Activated CD4-positive, alpha-beta T cell treated with anti-CD3 and anti-CD28 coated beads, Interleukin-2, amount 50 U/mL, for 16 hours (primary cell): ENCODE data around the gene ELL2.
A peak's percentile ranks its signal among the peaks of the same experiment; 100 is the strongest.
"Not testable (repeated sequence)": the region's sequence is repeated elsewhere in the genome, so short reads cannot be mapped to it uniquely, and the experiment has no call there.

Experiments used
- DNase-seq: peaks from one replicate; pipeline ENCODE4 v3.0.0-alpha.2; 2020

ELL2 gene

DNA sequence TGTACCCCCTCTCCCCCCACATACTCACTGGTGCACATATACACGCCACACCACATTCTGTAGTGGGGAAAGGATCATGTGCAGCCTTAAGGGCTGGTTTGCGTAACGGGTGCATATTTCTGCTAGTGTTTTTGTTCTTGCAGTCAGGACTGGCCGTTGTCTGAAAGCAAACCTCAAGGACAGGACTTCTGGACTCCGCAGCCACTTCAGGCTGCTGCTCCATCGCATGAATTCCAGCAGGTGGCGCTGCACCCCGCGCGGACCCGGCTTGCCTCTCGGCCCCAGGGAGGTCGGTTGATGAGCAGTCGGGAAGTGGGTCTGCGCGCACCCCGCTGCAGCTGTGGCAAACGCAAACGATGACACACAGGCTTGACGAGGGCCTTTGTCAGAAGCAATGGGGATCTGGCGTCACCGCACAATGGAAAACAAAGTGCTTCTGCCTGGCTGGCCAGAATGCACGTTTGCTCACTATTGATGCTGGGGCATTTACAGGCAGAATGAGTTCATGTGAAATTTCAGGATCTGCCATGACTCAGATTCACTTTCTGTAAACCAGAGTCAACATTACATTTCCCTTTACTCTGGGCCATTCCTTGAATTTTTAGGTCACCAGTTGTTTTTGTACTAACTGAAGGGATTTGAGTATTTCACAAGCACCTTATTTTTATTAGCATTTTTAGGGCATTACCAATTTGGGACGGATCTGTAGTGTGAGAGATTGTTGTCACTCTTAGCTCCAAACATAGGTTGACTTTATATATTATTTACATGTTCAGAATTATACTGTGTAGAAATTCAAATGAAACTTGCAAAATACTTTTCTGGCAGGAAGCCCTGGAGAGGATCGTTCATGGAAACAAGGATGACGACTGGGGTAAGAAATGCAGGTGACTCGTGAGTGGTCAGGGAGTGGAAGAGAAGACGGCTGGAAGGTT lies 102.7 kb downstream of the ELL2 start:
- peak; percentile 95 for DNase-seq

DNA sequence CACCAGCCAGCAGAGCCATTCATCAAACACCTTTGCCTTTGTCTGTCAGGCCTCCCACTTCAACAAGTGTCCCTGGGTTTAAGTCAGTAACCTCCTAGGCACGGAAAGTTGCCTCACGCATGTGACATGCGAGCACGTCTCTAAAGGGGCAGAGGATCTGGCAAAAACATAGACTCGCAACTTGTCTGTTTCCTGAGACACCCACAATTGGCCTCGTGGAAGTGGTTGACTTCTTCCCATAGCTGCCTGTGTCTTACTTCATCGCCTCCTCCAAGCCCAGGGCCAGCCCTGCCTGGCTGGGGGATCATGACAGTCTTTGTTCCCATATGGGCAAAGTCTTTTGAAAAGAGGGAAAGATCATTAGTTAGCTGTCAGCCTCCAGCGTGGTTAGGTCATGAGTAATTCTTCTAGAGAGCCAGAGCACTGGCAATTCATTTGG lies 103.6 kb downstream of the ELL2 start:
- DNase-seq: no peak

DNA sequence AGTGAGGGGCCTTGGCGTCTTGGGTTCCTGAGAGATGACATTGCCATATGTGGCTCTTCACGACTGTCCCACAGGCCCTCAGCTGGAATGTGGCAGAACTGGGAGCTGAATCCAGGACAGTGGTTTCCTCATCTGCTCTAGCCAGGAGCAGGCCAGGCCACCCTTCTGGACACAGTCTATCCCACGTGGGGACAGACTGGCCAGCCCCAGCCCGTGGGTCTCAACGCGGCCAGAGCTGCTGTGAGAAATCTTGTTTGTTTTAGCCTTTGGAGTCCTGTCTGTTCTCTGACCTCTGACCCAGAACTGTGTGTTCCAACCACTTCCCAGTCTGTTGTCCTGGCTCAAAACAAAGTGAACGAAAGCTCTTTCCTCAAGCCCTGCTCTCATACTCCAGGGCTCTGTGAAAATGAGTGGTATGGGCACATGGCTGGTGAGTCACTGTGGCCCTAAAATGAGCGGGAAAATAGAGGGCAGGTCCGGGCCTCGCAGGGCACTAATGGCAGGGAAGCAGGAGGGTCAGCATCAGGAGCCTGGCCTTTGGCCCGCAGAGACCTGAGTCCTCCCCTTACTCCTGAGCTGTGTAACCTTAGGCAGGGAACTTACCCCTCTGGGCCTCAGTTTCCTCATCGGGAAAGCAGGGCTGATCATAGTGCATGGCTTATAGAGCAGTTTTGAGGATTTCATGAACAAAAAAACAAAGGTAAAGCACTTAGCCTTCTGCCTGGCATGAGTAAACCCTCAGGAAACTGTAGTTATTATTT lies 104.3 kb downstream of the ELL2 start:
- DNase-seq: no peak

DNA sequence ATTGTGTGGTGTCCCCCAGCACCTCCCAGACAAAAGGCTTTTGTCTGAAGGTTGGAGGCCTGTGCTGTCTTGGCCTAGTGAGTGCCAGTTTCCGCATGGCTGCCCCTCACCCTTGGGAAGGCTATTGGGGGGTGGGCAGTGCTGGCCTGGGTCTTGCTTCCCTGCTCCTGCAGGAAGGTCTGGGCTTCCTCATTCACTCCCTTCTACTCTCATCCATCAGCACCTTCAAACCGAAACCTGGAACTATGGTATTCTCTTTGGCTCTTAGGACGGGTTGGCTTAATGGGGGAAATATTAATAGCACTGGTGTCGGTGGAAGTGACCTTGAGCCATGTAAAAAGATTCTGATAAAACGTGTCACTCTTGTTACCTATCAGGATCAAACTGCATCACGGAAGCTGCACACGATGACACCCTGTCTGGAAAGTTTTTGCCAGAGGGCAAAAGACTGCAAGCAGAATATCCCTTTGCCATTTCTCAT lies 105.1 kb downstream of the ELL2 start:
- no peak for DNase-seq

DNA sequence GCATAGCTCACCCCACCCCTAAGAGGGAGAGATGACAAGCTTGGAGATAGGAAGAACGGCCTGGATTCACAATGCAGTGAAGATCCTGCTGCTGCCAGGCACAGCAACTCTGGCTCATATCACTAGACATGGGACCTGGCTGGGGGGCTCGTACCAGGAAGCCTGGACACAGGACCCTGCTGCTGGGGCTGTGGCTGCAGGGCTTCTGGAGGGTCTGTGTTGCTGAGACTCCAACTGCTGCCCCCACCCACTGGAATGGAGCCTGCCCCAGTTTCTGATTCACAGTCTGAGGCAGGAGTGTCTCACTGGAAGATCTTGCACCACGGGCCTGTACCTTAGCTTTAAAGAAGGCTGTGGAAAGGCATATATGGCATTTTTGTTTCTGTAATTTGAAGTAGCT lies 108.2 kb downstream of the ELL2 start:
- no peak for DNase-seq

DNA sequence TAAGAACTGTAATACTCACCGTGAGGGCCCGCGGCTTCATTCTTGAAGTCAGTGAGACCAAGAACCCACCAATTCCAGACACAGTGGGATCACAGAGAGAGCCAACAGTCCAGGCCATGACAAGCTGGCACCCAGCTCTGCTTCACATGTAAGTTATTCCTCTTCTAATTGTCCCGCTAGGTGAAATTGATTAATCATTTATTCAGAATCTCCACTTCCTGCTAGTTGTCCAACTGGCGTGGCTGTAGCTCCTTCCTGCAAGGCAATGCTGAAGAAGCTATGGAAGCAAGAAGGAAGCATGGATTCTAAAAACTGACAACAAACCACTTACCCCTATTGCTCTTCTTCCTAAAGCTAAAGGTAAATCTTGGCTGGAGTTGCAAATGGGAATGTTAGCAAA lies 109.1 kb downstream of the ELL2 start:
- no peak for DNase-seq

DNA sequence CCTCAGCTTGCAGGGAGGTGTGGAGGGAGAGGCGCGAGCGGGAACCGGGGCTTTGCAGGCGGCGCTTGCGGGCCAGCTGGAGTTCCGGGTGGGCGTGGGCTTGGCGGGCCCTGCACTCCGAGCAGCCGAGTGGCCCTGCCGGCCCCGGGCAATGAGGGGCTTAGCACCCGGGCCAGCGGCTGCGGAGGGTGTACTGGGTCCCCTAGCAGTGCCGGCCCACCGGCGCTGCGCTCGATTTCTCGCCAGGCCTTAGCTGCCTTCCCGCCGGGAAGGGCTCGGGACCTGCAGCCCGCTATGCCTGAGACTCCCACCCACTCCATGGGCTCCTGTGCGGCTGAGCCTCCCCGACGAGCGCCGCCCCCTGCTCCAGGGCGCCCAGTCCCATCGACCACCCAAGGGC lies 110.5 kb downstream of the ELL2 start:
- not testable (repeated sequence) for DNase-seq

DNA sequence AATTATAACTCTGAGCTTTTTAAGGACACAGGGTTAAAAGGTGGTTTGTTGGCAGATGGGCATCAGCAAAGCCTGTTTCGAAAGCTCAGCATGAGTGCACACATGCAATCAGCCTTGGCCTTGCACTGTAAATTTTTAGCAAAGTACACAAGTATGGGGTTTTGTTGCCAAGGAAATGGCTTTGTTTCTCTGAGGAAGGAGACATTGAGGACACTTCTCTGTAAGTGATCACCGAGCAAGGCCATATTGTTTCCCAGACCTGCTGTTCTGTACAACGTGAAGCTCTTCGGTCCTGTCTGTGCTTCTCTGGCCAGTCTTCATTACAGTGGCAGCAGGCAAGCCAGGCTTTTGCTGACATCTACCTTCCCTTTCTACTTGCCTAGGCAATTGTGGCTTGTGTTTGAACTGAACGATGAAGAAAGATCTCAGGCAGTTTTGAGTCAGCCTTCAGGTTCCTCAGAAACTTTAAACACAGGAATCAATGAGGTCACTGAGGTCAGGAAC lies 111.2 kb downstream of the ELL2 start:
- DNase-seq: peak; percentile 41

DNA sequence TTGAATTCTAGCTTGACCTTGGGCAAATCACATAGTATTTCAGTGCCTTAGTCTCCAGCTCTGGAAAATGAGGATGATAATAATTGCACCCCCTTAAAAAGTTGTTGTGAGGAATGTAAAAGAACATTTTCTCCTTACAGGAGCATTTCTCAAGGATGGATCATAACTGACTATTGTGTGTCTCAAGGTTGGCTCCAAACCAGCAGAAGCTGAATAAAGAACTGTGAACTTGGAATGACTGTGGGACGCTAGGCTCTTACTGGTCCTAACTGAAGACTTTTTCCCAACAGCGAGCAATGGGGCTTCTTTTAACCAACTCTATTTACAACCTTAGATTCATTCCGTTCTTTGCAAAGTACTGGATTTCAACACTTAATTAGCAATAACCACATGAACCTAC lies 113.0 kb downstream of the ELL2 start:
- no peak for DNase-seq

DNA sequence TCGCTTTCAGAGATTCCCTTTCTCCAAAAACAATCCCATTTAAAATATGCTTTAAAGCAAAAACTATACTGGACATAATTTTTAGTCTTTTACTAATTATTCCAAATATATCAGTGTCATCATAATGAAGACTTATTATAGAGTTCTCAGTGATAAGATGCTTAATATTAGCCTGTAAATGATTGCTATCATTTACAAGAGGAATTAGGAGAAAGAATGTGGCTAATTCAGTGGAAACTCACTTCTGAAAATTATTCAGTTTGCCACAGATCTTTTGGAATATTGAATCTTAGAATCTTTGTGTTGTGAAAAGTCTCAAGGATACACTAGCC lies 114.4 kb downstream of the ELL2 start:
- DNase-seq: no peak

DNA sequence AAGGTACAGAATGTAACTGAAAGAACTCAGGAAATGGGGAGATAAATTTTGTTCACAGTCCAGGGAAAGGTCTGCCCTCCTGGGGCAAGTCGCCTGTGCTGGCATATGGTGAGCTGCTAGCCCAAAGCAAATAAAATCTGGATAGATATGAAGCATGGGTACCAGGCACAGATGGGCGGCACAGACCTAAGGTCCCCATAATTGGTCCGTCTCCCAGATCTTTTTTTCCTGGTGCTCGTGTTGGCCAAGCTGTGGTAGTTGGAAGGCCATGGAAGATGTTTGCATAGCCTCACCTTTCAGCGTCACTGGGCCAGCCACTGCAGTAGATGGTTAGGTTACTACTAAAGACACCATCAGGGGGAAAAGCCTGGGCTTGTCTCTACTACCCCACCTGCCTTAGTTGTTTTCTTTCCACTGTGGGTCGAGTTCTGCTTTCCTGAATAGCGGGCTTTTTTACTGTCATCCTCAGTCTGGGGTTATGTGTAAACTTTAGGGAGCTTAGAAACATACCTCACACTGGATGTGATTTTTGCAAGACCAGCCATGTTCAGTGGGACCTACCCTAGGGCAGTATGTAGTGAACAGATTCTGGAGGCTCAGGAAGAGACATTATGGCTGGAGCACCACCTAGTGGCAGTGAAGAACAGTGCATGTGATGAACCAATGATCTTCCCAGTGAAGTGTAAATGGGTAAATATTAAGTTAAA lies 114.9 kb downstream of the ELL2 start:
- DNase-seq: peak; percentile 77

DNA sequence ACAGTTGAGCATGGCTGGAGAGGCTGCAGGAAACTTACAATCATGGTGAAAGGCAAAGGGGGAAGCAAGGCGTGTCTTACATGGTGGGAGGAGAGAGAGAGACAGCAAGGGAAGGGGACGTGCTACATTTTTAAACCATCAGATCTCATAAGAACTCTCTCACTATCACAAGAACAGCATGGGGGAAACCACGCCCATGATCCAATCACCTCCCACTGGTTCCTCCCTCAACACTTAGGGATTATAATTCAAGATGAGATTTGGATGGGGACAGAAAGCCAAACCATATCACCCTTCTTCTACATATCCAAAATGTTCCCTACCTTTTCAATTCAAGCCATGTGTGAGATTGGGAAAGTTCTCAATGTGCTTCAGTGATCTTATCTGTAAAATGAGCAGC lies 116.3 kb downstream of the ELL2 start:
- no peak for DNase-seq

DNA sequence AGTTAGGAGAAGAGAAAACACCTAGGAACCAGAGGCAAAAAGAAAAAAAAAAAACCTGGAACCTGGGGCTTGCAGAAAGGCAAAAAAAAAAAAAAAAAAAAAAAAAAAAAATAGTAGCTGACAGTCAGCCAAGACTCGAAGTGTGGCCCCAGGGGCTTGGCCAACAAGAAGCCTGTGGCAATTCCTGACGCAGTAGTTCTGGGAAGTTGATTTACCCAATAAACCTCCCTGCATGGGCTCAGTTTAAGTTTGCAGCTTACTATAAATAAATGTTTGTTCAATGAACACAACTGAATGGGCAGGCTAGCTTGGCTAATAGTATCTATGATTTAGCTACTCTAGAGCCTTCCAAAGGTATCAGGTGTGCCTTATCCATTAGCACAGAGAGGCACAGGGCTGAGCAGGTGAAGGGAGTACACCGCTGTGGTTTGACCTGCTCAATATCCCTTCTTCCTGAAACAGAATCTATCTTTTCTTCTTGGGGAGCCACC lies 117.9 kb downstream of the ELL2 start:
- no peak for DNase-seq

DNA sequence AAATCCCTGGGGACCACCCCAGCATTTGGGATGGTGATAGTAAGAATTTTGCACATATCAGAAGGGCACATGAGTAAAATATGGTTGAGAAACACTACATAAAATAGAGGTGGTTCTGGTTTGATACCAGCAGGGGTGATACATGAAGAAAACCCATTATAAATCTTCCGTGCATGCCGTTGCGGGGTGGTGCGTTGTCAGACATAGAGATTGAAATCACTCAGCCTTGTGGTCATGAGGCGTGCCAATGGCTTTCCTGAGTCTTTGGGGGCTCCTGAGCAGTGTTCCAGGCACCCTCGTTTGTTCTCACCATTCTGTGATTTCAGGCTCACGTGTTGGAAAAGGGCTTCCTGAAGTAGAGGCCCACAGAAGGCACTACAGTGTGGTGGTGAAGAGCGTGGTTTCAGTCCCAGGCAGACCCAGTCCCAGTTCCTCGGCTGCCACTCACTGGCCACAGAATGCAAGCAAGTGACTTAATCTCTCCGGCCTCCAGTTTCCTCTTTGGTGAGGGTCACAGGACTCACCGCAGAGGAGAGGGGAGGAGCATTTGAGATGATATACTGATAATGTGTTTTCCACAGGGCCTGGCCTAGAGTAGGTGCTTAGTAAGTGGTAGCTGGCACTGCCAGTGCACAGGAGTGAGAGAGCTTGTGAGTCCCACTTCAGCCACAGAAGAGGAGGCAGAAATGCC lies 118.7 kb downstream of the ELL2 start:
- DNase-seq: peak; percentile 91

DNA sequence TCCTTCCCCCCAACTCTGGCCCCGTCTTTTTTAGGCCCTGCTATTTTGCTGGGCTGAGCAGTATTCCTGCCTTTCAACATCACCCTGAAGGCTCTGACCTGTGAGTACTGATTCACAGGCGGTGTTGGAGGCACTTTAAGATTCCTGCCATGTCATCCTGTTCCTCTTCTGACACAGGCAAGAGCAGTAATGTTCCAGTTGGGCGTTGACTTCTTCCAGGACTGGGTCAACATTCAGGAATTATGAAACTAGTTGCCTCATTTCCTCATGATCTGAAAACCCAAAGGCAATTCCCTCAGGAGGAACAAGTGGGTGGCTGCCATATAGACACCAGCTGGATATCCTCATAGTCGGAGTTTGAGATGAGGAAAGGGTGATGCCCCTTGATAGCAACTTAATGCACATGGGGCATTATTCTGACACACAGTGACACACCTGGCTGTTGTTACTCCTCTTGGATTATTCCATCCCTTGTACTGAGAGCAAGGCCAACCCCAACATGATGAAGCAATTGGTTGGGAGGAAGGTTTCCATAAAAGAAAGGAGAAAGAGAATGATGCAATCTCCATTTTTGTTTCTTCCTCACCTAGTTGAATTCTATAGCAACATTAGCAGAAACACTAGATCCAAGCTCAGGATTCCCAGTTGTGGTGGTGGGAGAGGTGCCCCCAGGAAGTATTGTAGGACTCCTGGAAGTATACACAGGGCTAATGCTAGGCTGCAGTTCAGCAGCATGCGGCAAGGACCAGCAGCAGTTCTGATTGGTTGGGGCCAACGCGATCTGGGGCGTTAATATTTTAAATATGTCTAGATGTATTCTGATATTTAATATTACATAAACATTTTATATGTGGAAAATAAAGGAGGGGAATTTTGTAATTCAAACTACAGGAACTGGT lies 119.5 kb downstream of the ELL2 start:
- no peak for DNase-seq

DNA sequence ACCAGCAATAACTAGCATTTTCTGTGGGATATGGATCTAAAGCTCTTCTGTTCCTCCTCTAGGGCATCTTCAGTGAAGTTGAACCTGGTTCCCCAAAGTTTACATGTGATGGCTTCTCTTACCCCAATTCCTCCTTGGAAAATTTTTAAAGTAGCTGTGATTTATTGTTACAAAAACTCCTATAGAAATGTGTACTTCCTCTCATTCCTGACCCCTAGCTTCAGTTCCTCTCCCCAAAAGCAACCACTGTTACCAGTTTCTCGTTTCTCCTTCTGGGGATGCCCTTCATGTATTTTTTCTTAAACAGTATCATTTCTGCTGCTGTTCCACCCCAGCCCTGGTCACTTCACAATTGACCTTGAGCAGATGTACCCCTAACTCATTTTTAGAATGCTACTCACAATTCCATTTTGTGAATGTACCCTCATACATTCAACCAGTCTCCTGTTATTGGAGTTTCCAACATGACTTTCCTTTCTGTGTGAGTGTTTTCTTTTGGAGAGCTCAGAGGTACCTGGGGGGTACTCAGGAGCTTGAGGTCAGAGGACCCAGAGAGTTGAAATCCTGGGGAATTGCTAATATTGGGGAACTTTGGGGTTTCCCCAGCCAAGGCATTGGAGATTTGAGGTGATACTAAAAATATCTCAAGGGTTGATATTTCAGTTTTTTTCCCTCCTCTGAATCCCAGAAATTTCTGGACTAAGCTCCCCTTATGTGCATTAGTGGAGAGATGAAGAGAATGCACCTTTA lies 120.5 kb downstream of the ELL2 start:
- DNase-seq: no peak

DNA sequence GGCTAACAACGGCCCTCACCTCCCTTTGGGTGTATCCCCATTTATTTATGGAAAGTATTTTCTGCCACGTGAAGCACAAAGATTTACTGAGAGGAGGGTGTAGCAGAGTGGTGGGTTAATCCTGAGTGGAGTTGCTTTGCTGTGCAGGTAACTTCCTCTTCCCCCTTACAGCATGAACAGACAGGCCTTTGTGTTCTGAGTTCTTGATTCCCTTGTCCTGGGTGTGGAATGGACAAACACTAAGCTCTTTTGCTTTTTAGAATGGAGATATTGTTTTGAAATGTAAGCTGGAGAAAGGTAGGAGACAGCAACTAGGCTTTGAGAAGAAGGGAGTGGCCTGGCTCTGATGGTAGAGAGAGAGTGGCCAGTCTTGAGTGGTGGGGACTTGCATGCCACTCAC lies 122.0 kb downstream of the ELL2 start:
- DNase-seq: no peak

DNA sequence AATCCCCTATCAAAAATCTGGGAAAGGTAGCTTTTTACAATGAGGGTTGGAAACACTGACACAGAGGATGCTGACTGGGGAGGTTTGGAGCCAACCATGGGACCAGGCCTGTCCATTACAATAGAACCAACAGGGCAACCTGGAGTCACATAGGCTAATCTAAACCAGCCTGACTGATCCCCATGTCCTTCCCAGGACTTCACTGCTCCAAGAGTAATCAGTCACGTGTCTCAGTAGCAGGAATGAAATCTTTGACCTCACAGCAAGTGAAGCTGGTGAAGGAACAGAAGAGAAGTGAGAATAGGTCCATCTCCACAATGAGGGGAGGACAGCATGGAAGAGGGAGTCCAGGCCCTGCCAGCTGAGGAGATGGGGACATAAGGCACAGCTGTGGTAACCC lies 123.1 kb downstream of the ELL2 start:
- no peak for DNase-seq

DNA sequence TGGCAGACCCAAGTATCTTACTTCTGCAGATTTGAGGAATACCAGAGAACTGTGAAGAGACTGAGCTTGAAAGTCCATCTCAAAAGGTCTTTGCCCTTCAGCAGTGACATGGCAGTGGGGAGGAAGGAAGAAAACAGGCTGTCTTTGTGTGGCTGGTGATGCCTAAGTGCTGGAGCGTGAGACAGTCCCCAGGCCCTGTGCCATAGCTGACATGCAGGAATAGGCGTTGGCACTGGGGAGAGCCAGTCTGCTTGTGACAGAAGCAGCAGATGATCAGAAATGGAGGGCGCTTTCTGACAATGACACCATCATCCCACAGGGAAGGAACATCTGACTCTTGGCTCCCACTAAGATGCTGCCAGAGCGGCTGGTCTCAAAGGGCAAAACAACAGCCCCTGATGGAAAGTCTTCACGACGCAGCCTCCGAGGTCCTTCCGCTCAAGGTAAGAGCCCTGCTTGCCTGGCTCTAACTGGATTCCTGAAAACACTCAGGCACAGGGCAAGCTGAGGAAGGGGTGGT lies 123.6 kb downstream of the ELL2 start:
- DNase-seq: no peak

DNA sequence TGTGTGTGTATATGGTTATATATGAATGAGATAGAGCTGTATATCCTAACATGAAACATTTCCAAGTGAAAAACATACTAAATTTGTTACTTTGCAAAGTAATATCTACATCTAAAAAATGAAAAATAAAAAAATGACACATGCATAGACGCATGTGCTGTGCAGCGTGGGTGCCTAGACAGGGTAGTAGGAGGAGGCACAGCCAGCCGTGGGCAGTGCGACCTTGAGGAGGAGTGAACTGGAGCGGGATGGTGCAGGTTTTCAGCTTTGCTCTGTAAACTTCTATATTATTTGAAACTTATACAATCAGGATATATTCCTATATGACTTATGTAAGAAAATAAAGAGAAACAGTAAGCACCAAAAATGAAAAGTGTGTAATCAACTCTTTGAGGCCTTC lies 124.2 kb downstream of the ELL2 start:
- no peak for DNase-seq
